ENCODE results near the gene GPR78. TPM values are rescaled to one million over a fixed set of nuclear protein-coding genes. Genes with fewer than 3 reads are reported as not detected.

GPR78 gene
- total RNA-seq, 1 donor from 2014 or later, result not detected

GRCh38 chr4:8593264-8594096, 13.3 kb downstream of the GPR78 start:
- DNase-seq (peak; percentile 8), ATAC-seq (ENCODE audit: poor library complexity) (no peak)
- intact Hi-C loops (cut with DNase I), result loop anchor here (5.0 kb wide), 1 partner anchor 126 kb away; no protein-coding TSS in a partner anchor

GRCh38 chr4:8594097-8595038, 14.2 kb downstream of the GPR78 start:
- ATAC-seq (ENCODE audit: poor library complexity), result peak; percentile 83
- peak; percentile 25 for DNase-seq
- intact Hi-C loops (cut with DNase I), result loop anchor here (5.0 kb wide), 1 partner anchor 127 kb away; no protein-coding TSS in a partner anchor

GRCh38 chr4:8595237-8596087, 15.3 kb downstream of the GPR78 start:
- ATAC-seq (ENCODE audit: poor library complexity) (no peak), DNase-seq (no peak)
- intact Hi-C loops (cut with DNase I), result no loop called here

- DNase-seq (no peak), ATAC-seq (ENCODE audit: poor library complexity) (no peak)
- intact Hi-C loops (cut with DNase I), result no loop called here
These were observed 16.7 kb downstream of the GPR78 start for GRCh38 chr4:8596891-8597290.

- DNase-seq, result no peak
- intact Hi-C loops (cut with DNase I), result no loop called here
- ATAC-seq (ENCODE audit: poor library complexity), result no peak
These were observed 17.1 kb downstream of the GPR78 start for GRCh38 chr4:8597319-8597718.

- ATAC-seq (ENCODE audit: poor library complexity), result no peak
- intact Hi-C loops (cut with DNase I), result no loop called here
- no peak for DNase-seq
These were observed 17.6 kb downstream of the GPR78 start for GRCh38 chr4:8597791-8598190.

- intact Hi-C loops (cut with DNase I), result no loop called here
- no peak for ATAC-seq (ENCODE audit: poor library complexity)
- DNase-seq, result no peak
These were observed 18.3 kb downstream of the GPR78 start for GRCh38 chr4:8598391-8599090.

- DNase-seq (no peak), ATAC-seq (ENCODE audit: poor library complexity) (no peak)
- intact Hi-C loops (cut with DNase I), result no loop called here
These were observed 18.9 kb downstream of the GPR78 start for GRCh38 chr4:8599091-8599460.

GRCh38 chr4:8599657-8600056, 19.5 kb downstream of the GPR78 start:
- DNase-seq (no peak), ATAC-seq (ENCODE audit: poor library complexity) (no peak)
- intact Hi-C loops (cut with DNase I), result loop anchor here (10.0 kb wide), 1 partner anchor 315 kb away; no protein-coding TSS in a partner anchor

GRCh38 chr4:8600266-8600665, 20.1 kb downstream of the GPR78 start:
- ATAC-seq (ENCODE audit: poor library complexity), result no peak
- intact Hi-C loops (cut with DNase I), result loop anchor here (10.0 kb wide), 1 partner anchor 315 kb away; no protein-coding TSS in a partner anchor

GRCh38 chr4:8600686-8601085, 20.5 kb downstream of the GPR78 start:
- ATAC-seq (ENCODE audit: poor library complexity) (no peak), DNase-seq (no peak)
- intact Hi-C loops (cut with DNase I), result loop anchor here (10.0 kb wide), 1 partner anchor 314 kb away; no protein-coding TSS in a partner anchor

More at GRCh38 chr4:8600266-8600665, 20.1 kb downstream of the GPR78 start:
- no peak for DNase-seq

- intact Hi-C loops (cut with DNase I), result loop anchor here (10.0 kb wide), 1 partner anchor 314 kb away; no protein-coding TSS in a partner anchor
- no peak for ATAC-seq (ENCODE audit: poor library complexity)
- DNase-seq, result no peak
These were observed 20.9 kb downstream of the GPR78 start for GRCh38 chr4:8601086-8601485.

- intact Hi-C loops (cut with DNase I), result loop anchor here (10.0 kb wide), 1 partner anchor 313 kb away; no protein-coding TSS in a partner anchor
- ATAC-seq (ENCODE audit: poor library complexity), result no peak
- DNase-seq, result no peak
These were observed 21.4 kb downstream of the GPR78 start for GRCh38 chr4:8601556-8601955.

- no peak for ATAC-seq (ENCODE audit: poor library complexity)
- no peak for DNase-seq
- intact Hi-C loops (cut with DNase I), result loop anchor here (10.0 kb wide), 1 partner anchor 312 kb away; no protein-coding TSS in a partner anchor
These were observed 22.7 kb downstream of the GPR78 start for GRCh38 chr4:8602686-8603430.

GRCh38 chr4:8603931-8604330, 23.7 kb downstream of the GPR78 start:
- ATAC-seq (ENCODE audit: poor library complexity) (no peak), DNase-seq (no peak)
- intact Hi-C loops (cut with DNase I), result loop anchor here (10.0 kb wide), 1 partner anchor 311 kb away; no protein-coding TSS in a partner anchor

GRCh38 chr4:8605289-8605688, 25.1 kb downstream of the GPR78 start:
- ATAC-seq (ENCODE audit: poor library complexity) (no peak), DNase-seq (no peak)
- intact Hi-C loops (cut with DNase I), result loop anchor here (10.0 kb wide), 1 partner anchor 310 kb away; no protein-coding TSS in a partner anchor

- intact Hi-C loops (cut with DNase I), result loop anchor here (10.0 kb wide), 1 partner anchor 308 kb away; no protein-coding TSS in a partner anchor
- no peak for ATAC-seq (ENCODE audit: poor library complexity)
- no peak for DNase-seq
These were observed 26.3 kb downstream of the GPR78 start for GRCh38 chr4:8606476-8606875.
